Measurements from ENCODE around the gene NHSL1.
A peak's percentile ranks its signal among the peaks of the same experiment; 100 is the strongest.
"Not testable (repeated sequence)": the region's sequence is repeated elsewhere in the genome, so short reads cannot be mapped to it uniquely, and the experiment has no call there.

Gene NHSL1

DNA sequence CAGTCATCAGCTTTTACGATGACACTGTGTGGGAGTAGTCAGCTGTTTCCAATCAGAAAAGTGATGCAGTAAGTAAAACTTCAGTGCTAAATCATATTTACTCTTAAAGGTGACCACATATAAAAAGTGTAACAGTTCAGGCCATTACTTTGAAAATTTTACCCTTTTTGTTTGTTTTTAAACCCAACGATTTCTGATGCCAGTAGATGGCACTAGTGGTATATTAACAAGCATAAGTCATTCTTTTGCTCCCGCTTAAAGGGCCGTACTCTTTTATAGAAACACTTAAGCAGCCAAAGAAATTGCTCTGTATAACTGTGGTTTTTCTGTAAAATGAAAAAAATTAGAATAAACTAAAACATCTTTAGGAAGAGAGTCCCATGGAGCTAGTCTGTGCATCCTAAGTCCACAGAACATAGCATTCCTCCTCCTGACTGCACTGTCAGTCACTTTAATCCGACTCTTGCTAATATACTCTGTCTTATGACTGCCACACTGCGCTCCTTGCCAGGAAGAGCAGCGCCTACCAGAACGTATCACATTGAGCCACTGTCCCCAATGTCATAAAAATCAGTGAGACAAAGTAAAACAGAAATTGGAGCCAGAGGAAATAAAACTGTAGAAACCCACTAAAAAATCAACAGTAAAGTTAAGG lies 70.2 kb downstream of the NHSL1 start:
- TF ChIP-seq, protein P1, sequence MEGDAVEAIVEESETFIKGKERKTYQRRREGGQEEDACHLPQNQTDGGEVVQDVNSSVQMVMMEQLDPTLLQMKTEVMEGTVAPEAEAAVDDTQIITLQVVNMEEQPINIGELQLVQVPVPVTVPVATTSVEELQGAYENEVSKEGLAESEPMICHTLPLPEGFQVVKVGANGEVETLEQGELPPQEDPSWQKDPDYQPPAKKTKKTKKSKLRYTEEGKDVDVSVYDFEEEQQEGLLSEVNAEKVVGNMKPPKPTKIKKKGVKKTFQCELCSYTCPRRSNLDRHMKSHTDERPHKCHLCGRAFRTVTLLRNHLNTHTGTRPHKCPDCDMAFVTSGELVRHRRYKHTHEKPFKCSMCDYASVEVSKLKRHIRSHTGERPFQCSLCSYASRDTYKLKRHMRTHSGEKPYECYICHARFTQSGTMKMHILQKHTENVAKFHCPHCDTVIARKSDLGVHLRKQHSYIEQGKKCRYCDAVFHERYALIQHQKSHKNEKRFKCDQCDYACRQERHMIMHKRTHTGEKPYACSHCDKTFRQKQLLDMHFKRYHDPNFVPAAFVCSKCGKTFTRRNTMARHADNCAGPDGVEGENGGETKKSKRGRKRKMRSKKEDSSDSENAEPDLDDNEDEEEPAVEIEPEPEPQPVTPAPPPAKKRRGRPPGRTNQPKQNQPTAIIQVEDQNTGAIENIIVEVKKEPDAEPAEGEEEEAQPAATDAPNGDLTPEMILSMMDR (IDR thresholded peaks at IDR 0.05; ENCODE audit: insufficient read depth, low read length, poor library complexity, severe bottlenecking) = peak; percentile 44
- TF ChIP-seq EZH2phosphoT487 (conservative IDR thresholded peaks at IDR 0.05; ENCODE audit: low read length) = no peak
- no peaks in the 10 kb centered on the region for H4K20me1 ChIP-seq (ENCODE audit: low read depth, low read length)
- no peak overlapping the region for H3K9ac ChIP-seq (ENCODE audit: low read length)
- no peaks in the 10 kb centered on the region for H3K36me3 ChIP-seq (ENCODE audit: low read length)
- H3K4me2 ChIP-seq (ENCODE audit: low read depth, low read length, poor library complexity, severe bottlenecking) = no peak overlapping the region
- no peaks in the 10 kb centered on the region for H3K9me3 ChIP-seq (ENCODE audit: insufficient read depth, low read length)
- H3K4me3 ChIP-seq (ENCODE audit: insufficient read depth, low read length, poor library complexity, severe bottlenecking) = no peak overlapping the region
- H3K27me3 ChIP-seq (ENCODE audit: low read length) = no peaks in the 10 kb centered on the region
- no peaks in the 10 kb centered on the region for H3K9me2 ChIP-seq (replicated peaks; ENCODE audit: insufficient read depth, low read length)
- H2AFZ ChIP-seq (ENCODE audit: low read depth, low read length, severe bottlenecking) = no peak overlapping the region
- H3K27ac ChIP-seq (ENCODE audit: low read depth, low read length) = no peak overlapping the region
- no peaks in the 10 kb centered on the region for H3F3A ChIP-seq (ENCODE audit: insufficient read depth)
- H3K79me2 ChIP-seq (ENCODE audit: insufficient read depth, low read length) = no peaks in the 10 kb centered on the region

- no peaks in the 10 kb centered on the region for H3K36me3 ChIP-seq (ENCODE audit: low read length)
Measured at GRCh38 chr6:138427701-138428100, 71.6 kb downstream of the NHSL1 start.

DNA sequence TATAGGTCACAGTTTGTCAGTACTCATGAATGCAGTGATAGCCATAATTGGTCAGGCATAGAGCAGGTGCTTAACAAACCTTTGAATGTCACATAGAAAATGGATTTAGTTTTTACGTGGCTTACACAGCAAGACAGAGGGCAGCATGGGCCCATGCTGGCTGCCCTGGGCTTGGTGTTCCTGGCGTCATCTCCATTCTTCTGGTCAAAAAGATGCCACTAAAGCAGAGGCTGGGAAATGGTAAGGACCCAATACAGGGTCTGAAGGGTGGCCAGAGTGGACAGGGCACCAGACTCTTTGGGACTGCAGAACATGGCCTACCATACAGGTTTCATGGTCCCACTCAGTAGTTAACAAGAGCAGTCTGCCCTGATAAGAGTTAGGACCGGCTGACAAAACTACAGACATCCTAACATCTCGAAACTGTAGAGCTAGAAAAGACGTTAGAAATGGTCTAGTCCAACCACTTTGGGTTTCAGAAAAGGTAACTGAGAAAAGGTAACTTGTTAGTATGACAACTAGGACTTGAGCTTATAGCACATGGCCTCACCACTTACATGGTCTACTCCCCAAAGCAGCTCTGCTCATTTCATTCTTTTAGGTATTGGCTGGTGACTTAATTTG lies 72.7 kb downstream of the NHSL1 start:
- Histone ChIP-seq H3F3A (ENCODE audit: insufficient read depth) (no peaks in the 10 kb centered on the region), H3K79me2 (ENCODE audit: insufficient read depth, low read length) (no peaks in the 10 kb centered on the region), H3K9me3 (ENCODE audit: insufficient read depth, low read length) (no peaks in the 10 kb centered on the region), H3K9ac (ENCODE audit: low read length) (no peak overlapping the region), H3K36me3 (ENCODE audit: low read length) (no peaks in the 10 kb centered on the region), H3K27me3 (ENCODE audit: low read length) (no peaks in the 10 kb centered on the region), H4K20me1 (ENCODE audit: low read depth, low read length) (no peaks in the 10 kb centered on the region), H3K27ac (ENCODE audit: low read depth, low read length) (no peak overlapping the region), H3K9me2 (replicated peaks; ENCODE audit: insufficient read depth, low read length) (no peaks in the 10 kb centered on the region), H3K4me3 (ENCODE audit: insufficient read depth, low read length, poor library complexity, severe bottlenecking) (no peak overlapping the region), H3K4me2 (ENCODE audit: low read depth, low read length, poor library complexity, severe bottlenecking) (no peak overlapping the region), H2AFZ (ENCODE audit: low read depth, low read length, severe bottlenecking) (no peak overlapping the region)
- TF ChIP-seq, protein P1 (IDR thresholded peaks at IDR 0.05; ENCODE audit: insufficient read depth, low read length, poor library complexity, severe bottlenecking) = no peak
- no peak for TF ChIP-seq EZH2phosphoT487 (conservative IDR thresholded peaks at IDR 0.05; ENCODE audit: low read length)

More at GRCh38 chr6:138427701-138428100, 71.6 kb downstream of the NHSL1 start:
- Histone ChIP-seq H3K9me3 (ENCODE audit: insufficient read depth, low read length) (no peaks in the 10 kb centered on the region), H3F3A (ENCODE audit: insufficient read depth) (no peaks in the 10 kb centered on the region), H4K20me1 (ENCODE audit: low read depth, low read length) (no peaks in the 10 kb centered on the region), H3K9ac (ENCODE audit: low read length) (no peak overlapping the region), H3K4me2 (ENCODE audit: low read depth, low read length, poor library complexity, severe bottlenecking) (no peak overlapping the region), H3K27me3 (ENCODE audit: low read length) (no peaks in the 10 kb centered on the region), H3K27ac (ENCODE audit: low read depth, low read length) (no peak overlapping the region), H3K79me2 (ENCODE audit: insufficient read depth, low read length) (no peaks in the 10 kb centered on the region), H3K9me2 (replicated peaks; ENCODE audit: insufficient read depth, low read length) (no peaks in the 10 kb centered on the region), H3K4me3 (ENCODE audit: insufficient read depth, low read length, poor library complexity, severe bottlenecking) (no peak overlapping the region), H2AFZ (ENCODE audit: low read depth, low read length, severe bottlenecking) (no peak overlapping the region)
- no peak for TF ChIP-seq EZH2phosphoT487 (conservative IDR thresholded peaks at IDR 0.05; ENCODE audit: low read length)
- TF ChIP-seq, protein P1 (IDR thresholded peaks at IDR 0.05; ENCODE audit: insufficient read depth, low read length, poor library complexity, severe bottlenecking) = no peak

GRCh38 chr6:138425256-138425655 lies 74.0 kb downstream of the NHSL1 start:
- not testable (repeated sequence) for H3K79me2 ChIP-seq (ENCODE audit: insufficient read depth, low read length); H3K4me2 ChIP-seq (ENCODE audit: low read depth, low read length, poor library complexity, severe bottlenecking); H3K27ac ChIP-seq (ENCODE audit: low read depth, low read length); H3F3A ChIP-seq (ENCODE audit: insufficient read depth); H3K9ac ChIP-seq (ENCODE audit: low read length); H4K20me1 ChIP-seq (ENCODE audit: low read depth, low read length); H3K36me3 ChIP-seq (ENCODE audit: low read length); H3K9me2 ChIP-seq (replicated peaks; ENCODE audit: insufficient read depth, low read length); H3K9me3 ChIP-seq (ENCODE audit: insufficient read depth, low read length); H3K27me3 ChIP-seq (ENCODE audit: low read length); H3K4me3 ChIP-seq (ENCODE audit: insufficient read depth, low read length, poor library complexity, severe bottlenecking); H2AFZ ChIP-seq (ENCODE audit: low read depth, low read length, severe bottlenecking)
